ENCODE data around the gene HTR2B.

Gene HTR2B

GRCh38 chr2:231168460-231169139, 43.8 kb upstream of the HTR2B start:
- Histone ChIP-seq H3K27me3 (replicated peaks; ENCODE audit: control insufficient read depth, insufficient read depth, low read length) (no peaks in the 10 kb centered on the region), H3K36me3 (ENCODE audit: control insufficient read depth, insufficient read depth, low read length) (peaks cover 4% of the 10 kb centered on the region), H3K4me3 (replicated peaks; ENCODE audit: low read depth, low read length) (no peak overlapping the region)
- no peak for TF ChIP-seq CTCF (IDR thresholded peaks at IDR 0.05; ENCODE audit: insufficient read depth, low read length, poor library complexity, severe bottlenecking)
- no peak for DNase-seq (ENCODE audit: extremely low read depth, insufficient read length)

DNA sequence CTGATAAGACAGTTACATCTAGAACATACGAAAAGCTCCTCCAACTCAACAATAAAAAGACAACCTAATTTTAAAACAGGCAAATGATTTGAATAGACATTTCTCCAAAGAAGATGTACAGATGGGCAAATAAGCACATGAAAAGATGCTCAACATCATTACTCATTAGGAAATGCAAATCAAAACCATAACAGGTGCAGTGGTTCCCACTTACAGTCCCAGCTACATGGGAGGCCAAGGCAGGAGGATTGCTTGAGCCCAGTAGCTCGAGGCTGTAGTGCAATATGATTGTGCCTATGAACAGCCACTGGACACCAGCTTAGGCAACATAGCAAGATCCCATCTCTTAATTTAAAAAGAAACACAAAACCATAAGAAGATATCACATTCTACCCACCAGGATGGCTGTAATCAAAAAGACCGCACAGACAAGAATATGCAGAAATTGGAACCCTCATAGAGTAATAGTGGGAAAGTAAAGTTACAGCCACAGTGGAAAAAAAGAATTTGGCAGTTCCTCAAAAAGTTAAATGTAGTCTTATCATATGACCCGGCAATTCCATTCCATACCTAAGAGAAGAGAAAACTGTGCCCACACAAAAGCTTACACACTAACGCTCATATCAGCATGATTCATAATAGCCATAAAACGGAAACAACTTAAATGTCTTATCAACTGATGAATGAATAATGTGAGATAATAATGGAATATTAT, 43.1 kb upstream of the HTR2B start:
- Histone ChIP-seq H3K4me3 (replicated peaks; ENCODE audit: low read depth, low read length) (no peak overlapping the region), H3K36me3 (ENCODE audit: control insufficient read depth, insufficient read depth, low read length) (peaks cover 3% of the 10 kb centered on the region), H3K27me3 (replicated peaks; ENCODE audit: control insufficient read depth, insufficient read depth, low read length) (no peaks in the 10 kb centered on the region)
- no peak for DNase-seq (ENCODE audit: extremely low read depth, insufficient read length)
- TF ChIP-seq CTCF (IDR thresholded peaks at IDR 0.05; ENCODE audit: insufficient read depth, low read length, poor library complexity, severe bottlenecking): no peak

DNA sequence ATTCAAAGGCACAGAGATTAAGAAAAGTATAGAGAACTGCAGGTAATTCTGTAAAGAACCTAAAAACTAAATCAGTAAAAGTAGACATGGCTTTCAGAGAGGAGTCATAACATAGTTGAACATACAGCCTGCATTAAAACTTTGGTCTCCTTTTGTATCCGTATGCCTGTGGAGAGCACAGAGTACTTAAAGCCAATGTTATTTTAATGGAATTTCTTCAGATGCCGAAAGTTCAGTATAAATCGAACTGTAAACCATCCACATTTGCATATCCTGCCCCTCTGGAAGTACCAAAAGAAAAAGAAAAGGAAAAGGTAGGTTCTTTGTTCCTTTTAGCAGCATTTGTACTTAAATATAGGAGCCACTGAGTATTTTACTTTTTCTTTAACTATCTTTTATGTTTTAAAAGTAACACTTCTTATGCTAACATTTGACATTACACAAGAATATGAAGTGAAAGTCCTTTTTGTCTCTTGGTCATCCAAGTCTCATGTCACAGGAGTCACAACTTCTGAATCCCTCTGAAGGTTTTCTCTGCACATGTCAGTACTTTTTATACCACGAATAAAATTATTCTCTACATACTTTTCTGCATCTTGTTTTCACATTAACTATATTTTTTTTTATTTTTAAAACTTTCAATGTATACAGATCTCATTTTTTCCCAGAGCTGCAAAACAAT, 38.7 kb upstream of the HTR2B start:
- no peak for DNase-seq (ENCODE audit: extremely low read depth, insufficient read length)
- H3K27me3 ChIP-seq (replicated peaks; ENCODE audit: control insufficient read depth, insufficient read depth, low read length): no peaks in the 10 kb centered on the region
- H3K4me3 ChIP-seq (replicated peaks; ENCODE audit: low read depth, low read length): no peak overlapping the region
- peaks cover 3% of the 10 kb centered on the region for H3K36me3 ChIP-seq (ENCODE audit: control insufficient read depth, insufficient read depth, low read length)
- no peak for TF ChIP-seq CTCF (IDR thresholded peaks at IDR 0.05; ENCODE audit: insufficient read depth, low read length, poor library complexity, severe bottlenecking)

DNA sequence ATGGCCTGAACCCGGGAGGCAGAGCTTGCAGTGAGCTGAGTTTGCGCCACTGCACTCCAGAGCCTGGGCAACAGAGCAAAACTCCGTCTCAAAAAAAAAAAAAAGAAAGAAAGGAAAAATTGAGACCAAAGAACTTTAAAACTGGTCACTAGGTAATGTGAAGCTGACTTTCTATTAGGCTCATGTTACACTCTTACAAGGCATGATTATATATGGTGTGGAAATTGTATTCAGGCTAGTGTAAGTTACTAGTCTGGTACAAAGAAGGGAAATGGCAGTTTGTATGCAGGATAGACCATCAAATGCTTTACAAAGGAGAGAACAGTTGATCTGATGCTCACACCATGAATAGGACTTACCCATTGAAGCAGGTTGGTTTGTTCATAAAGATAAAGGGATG, 38.2 kb upstream of the HTR2B start:
- no peak for TF ChIP-seq CTCF (IDR thresholded peaks at IDR 0.05; ENCODE audit: insufficient read depth, low read length, poor library complexity, severe bottlenecking)
- Histone ChIP-seq H3K36me3 (ENCODE audit: control insufficient read depth, insufficient read depth, low read length) (peaks cover 3% of the 10 kb centered on the region), H3K27me3 (replicated peaks; ENCODE audit: control insufficient read depth, insufficient read depth, low read length) (no peaks in the 10 kb centered on the region), H3K4me3 (replicated peaks; ENCODE audit: low read depth, low read length) (no peak overlapping the region)
- no peak for DNase-seq (ENCODE audit: extremely low read depth, insufficient read length)

GRCh38 chr2:231161877-231162329, 37.1 kb upstream of the HTR2B start:
- H3K36me3 ChIP-seq (ENCODE audit: control insufficient read depth, insufficient read depth, low read length): peaks cover 1% of the 10 kb centered on the region
- TF ChIP-seq CTCF (IDR thresholded peaks at IDR 0.05; ENCODE audit: insufficient read depth, low read length, poor library complexity, severe bottlenecking): no peak
- no peak for DNase-seq (ENCODE audit: extremely low read depth, insufficient read length)

More at GRCh38 chr2:231161877-231162329, 37.1 kb upstream of the HTR2B start:
- Histone ChIP-seq H3K4me3 (replicated peaks; ENCODE audit: low read depth, low read length) (no peak overlapping the region), H3K27me3 (replicated peaks; ENCODE audit: control insufficient read depth, insufficient read depth, low read length) (no peaks in the 10 kb centered on the region)
